Activated naive CD4-positive, alpha-beta T cell treated with anti-CD3 and anti-CD28 coated beads, Interleukin-2, amount 50 U/mL, for 16 hours (primary cell): Measurements from ENCODE around the gene PIK3IP1.
"Not testable (repeated sequence)": the region's sequence is repeated elsewhere in the genome, so short reads cannot be mapped to it uniquely, and the experiment has no call there.

Source experiments
- DNase-seq: peaks from one replicate; pipeline ENCODE4 v3.0.0-alpha.2; 2020

PIK3IP1 gene

GRCh38 chr22:31292236-31292989 is at the start of gene PIK3IP1:
PIK3IP1 (minus strand) TSS chr22:31292488; CDS start chr22:31292344, 144 bp downstream.
- peak; percentile 83 for DNase-seq

- no peak for DNase-seq
These were observed 49.2 kb upstream of the PIK3IP1 start for GRCh38 chr22:31341386-31342088.

- DNase-seq, result no peak
These were observed 48.5 kb upstream of the PIK3IP1 start for GRCh38 chr22:31340765-31341247.

- no peak for DNase-seq
These were observed 48.1 kb upstream of the PIK3IP1 start for GRCh38 chr22:31340360-31340759.

GRCh38 chr22:31339148-31339832 is 47.0 kb upstream of the PIK3IP1 start:
- DNase-seq, result no peak

- DNase-seq, result no peak
These were observed 44.9 kb upstream of the PIK3IP1 start for GRCh38 chr22:31337178-31337577.

- DNase-seq, result no peak
These were observed 42.0 kb upstream of the PIK3IP1 start for GRCh38 chr22:31334329-31334728.

GRCh38 chr22:31333641-31334040 is 41.4 kb upstream of the PIK3IP1 start:
- DNase-seq, result no peak

GRCh38 chr22:31332886-31333285 is 40.6 kb upstream of the PIK3IP1 start:
- no peak for DNase-seq

- no peak for DNase-seq
These were observed 39.7 kb upstream of the PIK3IP1 start for GRCh38 chr22:31332010-31332409.

GRCh38 chr22:31329453-31330215 is 37.3 kb upstream of the PIK3IP1 start:
- no peak for DNase-seq

GRCh38 chr22:31329029-31329428 is 36.7 kb upstream of the PIK3IP1 start:
- no peak for DNase-seq

GRCh38 chr22:31328544-31328960 is 36.3 kb upstream of the PIK3IP1 start:
- DNase-seq, result no peak

GRCh38 chr22:31327806-31328543 is 35.7 kb upstream of the PIK3IP1 start:
- no peak for DNase-seq

GRCh38 chr22:31326877-31327276 is 34.6 kb upstream of the PIK3IP1 start:
- DNase-seq, result no peak

GRCh38 chr22:31323578-31324550 is 31.6 kb upstream of the PIK3IP1 start:
- no peak for DNase-seq

GRCh38 chr22:31321421-31321820 is 29.1 kb upstream of the PIK3IP1 start:
- no peak for DNase-seq

- not testable (repeated sequence) for DNase-seq
These were observed 21.9 kb upstream of the PIK3IP1 start for GRCh38 chr22:31314220-31314619.

GRCh38 chr22:31313366-31314147 is 21.3 kb upstream of the PIK3IP1 start:
- DNase-seq, result peak; percentile 63

- no peak for DNase-seq
These were observed 15.9 kb upstream of the PIK3IP1 start for GRCh38 chr22:31308181-31308580.
